KMS-11 (cell line): ENCODE data around the gene RGL2.
A peak's percentile ranks its signal among the peaks of the same experiment; 100 is the strongest.

Experiments
- H2AFZ ChIP-seq: fragments of 200-600 bp; sonication (generic); 2 replicates; pipeline ENCODE4 v1.6.1; 2016; ENCODE audit warnings: antibody characterized with exemption, mixed run types, low read depth
- H3K27ac ChIP-seq: fragments of 200-600 bp; sonication (generic); 2 replicates; pipeline ENCODE4 v1.6.1; 2016; ENCODE audit warnings: mild to moderate bottlenecking, mixed run types
- H3K27me3 ChIP-seq: fragments of 200-600 bp; sonication (generic); 2 replicates; pipeline ENCODE4 v1.6.1; 2017; ENCODE audit warnings: mild to moderate bottlenecking, low read depth, mixed run types, moderate library complexity; ENCODE audit not compliant: insufficient read depth
- H3K36me3 ChIP-seq: fragments of 200-600 bp; sonication (generic); 2 replicates; pipeline ENCODE4 v1.6.1; 2017; ENCODE audit warnings: mild to moderate bottlenecking, mixed run types; ENCODE audit not compliant: insufficient read depth
- H3K4me1 ChIP-seq: fragments of 200-600 bp; sonication (generic); 2 replicates; pipeline ENCODE4 v1.6.1; 2016; ENCODE audit warnings: mild to moderate bottlenecking, low read depth, mixed run types; ENCODE audit not compliant: poor library complexity, severe bottlenecking
- H3K4me2 ChIP-seq: fragments of 200-600 bp; sonication (generic); 2 replicates; pipeline ENCODE4 v1.7.0; 2016; ENCODE audit warnings: mild to moderate bottlenecking, mixed run types
- H3K4me3 ChIP-seq: fragments of 200-600 bp; sonication (generic); IDR thresholded peaks from 2 replicates; pipeline ENCODE4 v1.6.1; 2017; ENCODE audit warnings: low read depth, low read length, mixed read lengths; ENCODE audit not compliant: insufficient read depth
- H3K79me2 ChIP-seq: fragments of 200-600 bp; sonication (generic); 2 replicates; pipeline ENCODE4 v1.6.1; 2016; ENCODE audit warnings: low read depth, mixed run types; ENCODE audit not compliant: insufficient read depth
- H3K9ac ChIP-seq: fragments of 200-600 bp; sonication (generic); 2 replicates; pipeline ENCODE4 v1.6.1; 2016; ENCODE audit warnings: mild to moderate bottlenecking, mixed run types
- H4K20me1 ChIP-seq: fragments of 200-600 bp; sonication (generic); 2 replicates; pipeline ENCODE4 v1.6.1; 2016; ENCODE audit warnings: mild to moderate bottlenecking, mixed run types; ENCODE audit not compliant: insufficient read depth
- TF ChIP-seq, protein P1 (sequence below): fragments of 200-600 bp; sonication (generic); conservative IDR thresholded peaks from 2 replicates; pipeline ENCODE4 v1.6.1; 2017; ENCODE audit warnings: low read depth, mild to moderate bottlenecking, antibody characterized with exemption, low read length, moderate library complexity, mixed read lengths

RGL2 gene

DNA sequence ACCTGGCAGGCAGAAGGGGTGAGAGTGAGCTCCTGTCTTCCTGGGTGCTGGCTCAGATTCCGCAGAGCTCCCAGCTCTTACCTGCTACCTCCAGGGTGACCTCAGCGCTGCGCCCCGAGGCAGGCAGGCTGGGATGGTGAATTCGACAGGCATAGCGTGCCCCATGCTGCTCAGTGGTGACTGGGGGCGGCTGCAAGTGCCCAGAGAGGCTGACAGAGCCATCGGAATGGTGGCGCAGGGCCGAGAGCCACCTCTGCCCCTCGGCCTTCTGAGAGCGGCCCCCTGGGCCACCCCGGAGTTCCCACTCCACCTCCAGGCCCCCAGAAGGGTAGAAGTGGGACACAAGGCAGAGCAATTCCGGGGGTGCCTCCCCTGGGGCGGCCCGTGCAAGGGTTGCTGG is 5.5 kb upstream of the RGL2 start:
- Histone ChIP-seq H3K27me3 (no peaks in the 10 kb centered on the region), H3K4me1 (peaks cover 7% of the 10 kb centered on the region), H3K9ac (no peak overlapping the region), H3K36me3 (no peaks in the 10 kb centered on the region), H3K4me2 (no peak overlapping the region), H3K27ac (no peak overlapping the region), H4K20me1 (no peaks in the 10 kb centered on the region), H3K4me3 (no peak overlapping the region), H2AFZ (no peak overlapping the region), H3K79me2 (peaks cover 8% of the 10 kb centered on the region; the same call in 1 of the 2 replicates)
- TF ChIP-seq, protein P1, sequence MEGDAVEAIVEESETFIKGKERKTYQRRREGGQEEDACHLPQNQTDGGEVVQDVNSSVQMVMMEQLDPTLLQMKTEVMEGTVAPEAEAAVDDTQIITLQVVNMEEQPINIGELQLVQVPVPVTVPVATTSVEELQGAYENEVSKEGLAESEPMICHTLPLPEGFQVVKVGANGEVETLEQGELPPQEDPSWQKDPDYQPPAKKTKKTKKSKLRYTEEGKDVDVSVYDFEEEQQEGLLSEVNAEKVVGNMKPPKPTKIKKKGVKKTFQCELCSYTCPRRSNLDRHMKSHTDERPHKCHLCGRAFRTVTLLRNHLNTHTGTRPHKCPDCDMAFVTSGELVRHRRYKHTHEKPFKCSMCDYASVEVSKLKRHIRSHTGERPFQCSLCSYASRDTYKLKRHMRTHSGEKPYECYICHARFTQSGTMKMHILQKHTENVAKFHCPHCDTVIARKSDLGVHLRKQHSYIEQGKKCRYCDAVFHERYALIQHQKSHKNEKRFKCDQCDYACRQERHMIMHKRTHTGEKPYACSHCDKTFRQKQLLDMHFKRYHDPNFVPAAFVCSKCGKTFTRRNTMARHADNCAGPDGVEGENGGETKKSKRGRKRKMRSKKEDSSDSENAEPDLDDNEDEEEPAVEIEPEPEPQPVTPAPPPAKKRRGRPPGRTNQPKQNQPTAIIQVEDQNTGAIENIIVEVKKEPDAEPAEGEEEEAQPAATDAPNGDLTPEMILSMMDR, result no peak

DNA sequence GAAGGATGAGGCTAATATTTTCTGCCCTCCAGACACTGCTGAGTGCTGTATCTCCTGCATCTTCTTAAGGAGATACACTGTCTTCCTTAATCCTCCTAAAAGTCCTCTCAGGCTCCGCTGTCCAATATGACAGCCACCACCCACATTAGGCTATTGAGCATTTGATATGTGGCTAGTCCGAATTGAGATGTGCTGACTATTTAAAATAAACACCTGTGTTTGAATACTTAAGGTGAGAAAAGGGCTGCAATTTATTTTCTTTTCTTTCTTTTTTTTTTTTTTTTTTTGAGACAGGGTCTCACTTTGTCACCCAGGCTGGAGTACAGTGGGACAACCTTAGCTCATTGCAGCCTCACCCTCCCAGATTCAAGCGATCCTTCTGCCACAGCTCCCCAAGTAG is 3.1 kb upstream of the RGL2 start:
- Histone ChIP-seq H3K27me3 (no peaks in the 10 kb centered on the region), H3K4me1 (peaks cover 13% of the 10 kb centered on the region), H3K9ac (no peak overlapping the region), H4K20me1 (no peaks in the 10 kb centered on the region), H3K4me2 (no peak overlapping the region), H3K27ac (no peak overlapping the region), H3K79me2 (no peaks in the 10 kb centered on the region), H2AFZ (no peak overlapping the region), H3K36me3 (no peaks in the 10 kb centered on the region), H3K4me3 (no peak overlapping the region)
- TF ChIP-seq, protein P1, result no peak

DNA sequence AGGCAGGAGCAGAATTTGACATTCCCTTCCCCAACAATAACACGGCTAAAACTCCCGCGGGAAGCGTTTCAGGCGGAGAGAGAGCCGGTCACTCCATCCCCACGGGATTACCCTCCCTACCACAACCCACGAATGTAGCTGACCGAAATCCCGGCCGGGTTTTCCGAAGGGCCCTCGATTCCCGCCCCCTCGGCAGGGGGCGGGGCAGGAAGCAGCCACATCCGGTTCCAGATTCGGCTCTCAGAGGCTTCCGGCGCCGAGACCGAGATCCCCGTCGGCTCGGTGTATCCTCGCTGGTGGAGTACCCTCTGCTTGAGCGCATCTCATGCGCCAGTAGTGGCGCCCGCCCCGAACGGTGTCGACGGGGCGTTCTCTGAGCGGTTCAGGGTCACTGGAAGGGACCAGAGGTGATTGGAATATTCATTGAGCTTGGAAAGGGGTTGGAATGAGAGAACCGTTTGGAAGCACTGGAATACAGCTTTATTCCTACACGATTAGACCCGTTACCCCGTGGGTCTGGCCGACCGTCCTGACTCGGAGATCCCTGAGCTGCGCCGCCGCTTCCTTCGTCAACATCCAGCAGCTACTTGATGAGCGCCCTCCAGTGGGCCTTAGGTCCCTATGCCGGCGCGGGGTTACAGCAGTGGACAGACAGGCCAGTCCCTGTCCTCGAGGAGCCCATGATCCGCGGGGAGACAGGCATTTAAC is 649 bp upstream of the RGL2 start:
- Histone ChIP-seq H3K4me3 (no peak overlapping the region), H3K36me3 (no peaks in the 10 kb centered on the region), H3K79me2 (no peaks in the 10 kb centered on the region), H3K9ac (peak overlapping the region; percentile 50), H3K27me3 (no peaks in the 10 kb centered on the region), H2AFZ (peak overlapping the region; percentile 20; the same call in 1 of the 2 replicates), H4K20me1 (no peaks in the 10 kb centered on the region), H3K4me2 (peak overlapping the region; percentile 93), H3K4me1 (peaks cover 13% of the 10 kb centered on the region), H3K27ac (peak overlapping the region; percentile 78)
- TF ChIP-seq, protein P1, result peak; percentile 70

GRCh38 chr6:33297956-33298772 is 578 bp downstream of the RGL2 start:
- Histone ChIP-seq H3K9ac (peak overlapping the region; percentile 50), H3K79me2 (no peaks in the 10 kb centered on the region), H3K4me3 (no peak overlapping the region), H2AFZ (peak overlapping the region; percentile 20; the same call in 1 of the 2 replicates), H3K27ac (peak overlapping the region; percentile 78), H3K4me1 (peaks cover 13% of the 10 kb centered on the region), H4K20me1 (no peaks in the 10 kb centered on the region), H3K36me3 (no peaks in the 10 kb centered on the region), H3K4me2 (peak overlapping the region; percentile 93), H3K27me3 (no peaks in the 10 kb centered on the region)
- TF ChIP-seq, protein P1, result no peak
